ENCODE data around the gene ZNF518A. TPM values are rescaled to one million over a fixed set of nuclear protein-coding genes. Genes with fewer than 3 reads are reported as not detected.
A peak's percentile ranks its signal among the peaks of the same experiment; 100 is the strongest.

Gene ZNF518A
- total RNA-seq, 1 experiment from 2014 or later, result 26.1 TPM

DNA sequence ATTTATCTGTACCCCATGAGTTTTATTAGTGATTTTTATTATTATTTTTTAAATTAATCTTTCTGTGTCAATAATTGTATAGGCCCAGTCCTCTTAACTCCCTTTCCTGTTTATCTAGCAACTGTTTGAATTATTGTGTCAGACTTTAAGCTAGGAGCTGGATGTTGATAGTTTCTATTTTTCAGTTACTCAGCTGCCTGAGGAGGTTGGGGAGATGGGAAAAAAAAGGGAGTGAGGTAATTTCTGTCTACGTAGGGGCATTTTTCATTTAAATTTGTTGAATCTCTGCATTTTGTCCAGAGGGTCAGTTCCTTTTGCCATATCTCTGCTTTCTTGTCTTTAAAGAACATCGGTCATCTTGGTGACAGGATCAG, 5.0 kb upstream of the ZNF518A start:
- peak; percentile 39 for DNase-seq (ENCODE audit: low read depth, low spot score)
- no peak for ATAC-seq
- TF ChIP-seq TCF7L2 (IDR thresholded peaks at IDR 0.05; ENCODE audit: low read depth, low read length), result no peak
- TF ChIP-seq SIN3A (IDR thresholded peaks at IDR 0.05; ENCODE audit: borderline replicate concordance, insufficient read depth, low read depth, low read length), result no peak
- no peak for TF ChIP-seq POLR2AphosphoS5 (IDR thresholded peaks at IDR 0.05; ENCODE audit: low read depth, low read length)
- TF ChIP-seq, protein P1, sequence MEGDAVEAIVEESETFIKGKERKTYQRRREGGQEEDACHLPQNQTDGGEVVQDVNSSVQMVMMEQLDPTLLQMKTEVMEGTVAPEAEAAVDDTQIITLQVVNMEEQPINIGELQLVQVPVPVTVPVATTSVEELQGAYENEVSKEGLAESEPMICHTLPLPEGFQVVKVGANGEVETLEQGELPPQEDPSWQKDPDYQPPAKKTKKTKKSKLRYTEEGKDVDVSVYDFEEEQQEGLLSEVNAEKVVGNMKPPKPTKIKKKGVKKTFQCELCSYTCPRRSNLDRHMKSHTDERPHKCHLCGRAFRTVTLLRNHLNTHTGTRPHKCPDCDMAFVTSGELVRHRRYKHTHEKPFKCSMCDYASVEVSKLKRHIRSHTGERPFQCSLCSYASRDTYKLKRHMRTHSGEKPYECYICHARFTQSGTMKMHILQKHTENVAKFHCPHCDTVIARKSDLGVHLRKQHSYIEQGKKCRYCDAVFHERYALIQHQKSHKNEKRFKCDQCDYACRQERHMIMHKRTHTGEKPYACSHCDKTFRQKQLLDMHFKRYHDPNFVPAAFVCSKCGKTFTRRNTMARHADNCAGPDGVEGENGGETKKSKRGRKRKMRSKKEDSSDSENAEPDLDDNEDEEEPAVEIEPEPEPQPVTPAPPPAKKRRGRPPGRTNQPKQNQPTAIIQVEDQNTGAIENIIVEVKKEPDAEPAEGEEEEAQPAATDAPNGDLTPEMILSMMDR (IDR thresholded peaks at IDR 0.05), result no peak
- TF ChIP-seq, protein P2, sequence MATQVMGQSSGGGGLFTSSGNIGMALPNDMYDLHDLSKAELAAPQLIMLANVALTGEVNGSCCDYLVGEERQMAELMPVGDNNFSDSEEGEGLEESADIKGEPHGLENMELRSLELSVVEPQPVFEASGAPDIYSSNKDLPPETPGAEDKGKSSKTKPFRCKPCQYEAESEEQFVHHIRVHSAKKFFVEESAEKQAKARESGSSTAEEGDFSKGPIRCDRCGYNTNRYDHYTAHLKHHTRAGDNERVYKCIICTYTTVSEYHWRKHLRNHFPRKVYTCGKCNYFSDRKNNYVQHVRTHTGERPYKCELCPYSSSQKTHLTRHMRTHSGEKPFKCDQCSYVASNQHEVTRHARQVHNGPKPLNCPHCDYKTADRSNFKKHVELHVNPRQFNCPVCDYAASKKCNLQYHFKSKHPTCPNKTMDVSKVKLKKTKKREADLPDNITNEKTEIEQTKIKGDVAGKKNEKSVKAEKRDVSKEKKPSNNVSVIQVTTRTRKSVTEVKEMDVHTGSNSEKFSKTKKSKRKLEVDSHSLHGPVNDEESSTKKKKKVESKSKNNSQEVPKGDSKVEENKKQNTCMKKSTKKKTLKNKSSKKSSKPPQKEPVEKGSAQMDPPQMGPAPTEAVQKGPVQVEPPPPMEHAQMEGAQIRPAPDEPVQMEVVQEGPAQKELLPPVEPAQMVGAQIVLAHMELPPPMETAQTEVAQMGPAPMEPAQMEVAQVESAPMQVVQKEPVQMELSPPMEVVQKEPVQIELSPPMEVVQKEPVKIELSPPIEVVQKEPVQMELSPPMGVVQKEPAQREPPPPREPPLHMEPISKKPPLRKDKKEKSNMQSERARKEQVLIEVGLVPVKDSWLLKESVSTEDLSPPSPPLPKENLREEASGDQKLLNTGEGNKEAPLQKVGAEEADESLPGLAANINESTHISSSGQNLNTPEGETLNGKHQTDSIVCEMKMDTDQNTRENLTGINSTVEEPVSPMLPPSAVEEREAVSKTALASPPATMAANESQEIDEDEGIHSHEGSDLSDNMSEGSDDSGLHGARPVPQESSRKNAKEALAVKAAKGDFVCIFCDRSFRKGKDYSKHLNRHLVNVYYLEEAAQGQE (IDR thresholded peaks at IDR 0.05; ENCODE audit: insufficient read depth in 1 of 2, low read depth in 2 of 2, low read length in 1 of 2), result no peak
- Histone ChIP-seq H3K4me3 (ENCODE audit: low read depth in 2 of 2, low read length in 2 of 2) (no peak overlapping the region), H3K9me3 (ENCODE audit: control insufficient read depth, insufficient read depth, low read depth, low read length) (peaks cover 10% of the 10 kb centered on the region; the same call in 1 of the 2 replicates), H3K4me1 (ENCODE audit: control insufficient read depth, insufficient read depth, low read length) (peaks cover 12% of the 10 kb centered on the region), H3K27ac (ENCODE audit: low read length) (no peak overlapping the region), H3K36me3 (ENCODE audit: control insufficient read depth, insufficient read depth, low read length) (no peaks in the 10 kb centered on the region; the same call in 1 of the 2 replicates), H3K27me3 (ENCODE audit: control insufficient read depth, insufficient read depth, low read length) (peaks cover 7% of the 10 kb centered on the region)
- ChIA-PET POLR2A (no interaction called here), CTCF (no interaction called here)
- in situ Hi-C loops (cut with HindIII; ENCODE audit: low pct_unique_long_range_greater_than_20kb, low sequenced_read_pairs), result no loop called here
- intact Hi-C loops (cut with micrococcal nuclease; ENCODE audit: unreplicated experiment), result no loop called here
- no TSS peak for BruUV-seq (replicated peaks)

DNA sequence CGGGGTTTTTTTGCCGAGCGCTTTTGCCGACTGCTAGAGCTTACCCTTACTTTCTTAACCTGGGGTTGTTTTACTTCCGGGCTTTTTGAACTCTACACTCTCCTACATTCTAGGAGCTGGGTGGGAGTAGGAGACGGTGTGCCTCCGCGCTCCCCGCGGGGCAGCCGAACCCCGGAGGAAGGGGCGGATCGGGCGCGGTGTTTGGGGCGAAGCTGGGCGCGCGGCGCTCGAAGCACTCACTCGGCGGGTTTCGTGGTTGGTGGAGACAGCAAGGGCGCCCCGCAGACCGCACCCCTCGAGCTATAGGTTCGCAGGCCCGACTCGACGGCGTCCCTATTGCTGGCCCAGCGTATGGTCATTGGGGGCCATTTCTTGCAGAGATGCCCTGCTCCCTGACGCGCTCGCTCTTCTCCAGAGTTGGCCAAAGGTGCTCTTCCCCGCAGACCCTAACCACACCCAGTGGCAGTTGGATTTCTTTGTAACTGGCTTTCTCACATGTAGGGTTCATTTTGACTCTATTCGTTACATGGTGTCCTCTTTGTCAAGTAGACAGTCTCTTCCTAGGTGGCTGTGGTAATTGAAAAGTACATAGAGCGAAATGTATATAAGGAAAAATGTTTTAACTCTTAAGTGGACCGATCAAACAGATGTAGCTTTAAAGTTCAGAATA, 364 bp downstream of the ZNF518A start:
- Histone ChIP-seq H3K4me1 (ENCODE audit: control insufficient read depth, insufficient read depth, low read length) (peaks cover 17% of the 10 kb centered on the region), H3K27ac (ENCODE audit: low read length) (peak overlapping the region; percentile 99), H3K9me3 (ENCODE audit: control insufficient read depth, insufficient read depth, low read depth, low read length) (peaks cover 10% of the 10 kb centered on the region; the same call in 1 of the 2 replicates), H3K27me3 (ENCODE audit: control insufficient read depth, insufficient read depth, low read length) (peaks cover 3% of the 10 kb centered on the region), H3K36me3 (ENCODE audit: control insufficient read depth, insufficient read depth, low read length) (peaks cover 10% of the 10 kb centered on the region), H3K4me3 (ENCODE audit: low read depth in 2 of 2, low read length in 2 of 2) (peak overlapping the region; percentile 77 to 82)
- CTCF ChIA-PET, result no interaction called here
- peak; percentile 91 for ATAC-seq
- intact Hi-C loops (cut with micrococcal nuclease; ENCODE audit: unreplicated experiment) (loop anchor here (1.0 to 10.0 kb wide), 2 partner anchors 40 to 116 kb away; no protein-coding TSS in a partner anchor), in situ Hi-C loops (cut with HindIII; ENCODE audit: low pct_unique_long_range_greater_than_20kb, low sequenced_read_pairs) (no loop called here)
- no TSS peak for BruUV-seq (replicated peaks)
- POLR2A ChIA-PET, result interaction anchor here (0.5 to 1.8 kb wide), 4 partner anchors 11 to 438 kb away, joined by 3 to 6 read pairs (median 4); no protein-coding TSS in a partner anchor
- TF ChIP-seq SIN3A (IDR thresholded peaks at IDR 0.05; ENCODE audit: borderline replicate concordance, insufficient read depth, low read depth, low read length) (peak; percentile 45; the same call in 1 of the 2 replicates), TCF7L2 (IDR thresholded peaks at IDR 0.05; ENCODE audit: low read depth, low read length) (no peak; the same call in 1 of the 2 replicates)
- TF ChIP-seq, protein P2 (IDR thresholded peaks at IDR 0.05; ENCODE audit: insufficient read depth in 1 of 2, low read depth in 2 of 2, low read length in 1 of 2), result 0 out of 4 replicates have a peak, but pooled peaks of 1 of the 2 experiments have one; percentile 31
- DNase-seq (ENCODE audit: low read depth, low spot score), result peak; percentile 32
